NCI-H1105 (cell line): ENCODE measurements around the gene ANKRD11.
A peak's percentile ranks its signal among the peaks of the same experiment; 100 is the strongest.

ENCODE experiments used
- DNase-seq: peaks from one replicate; lab custom pipeline; 2025; lab: John Stamatoyannopoulos, UW

Gene ANKRD11

DNA sequence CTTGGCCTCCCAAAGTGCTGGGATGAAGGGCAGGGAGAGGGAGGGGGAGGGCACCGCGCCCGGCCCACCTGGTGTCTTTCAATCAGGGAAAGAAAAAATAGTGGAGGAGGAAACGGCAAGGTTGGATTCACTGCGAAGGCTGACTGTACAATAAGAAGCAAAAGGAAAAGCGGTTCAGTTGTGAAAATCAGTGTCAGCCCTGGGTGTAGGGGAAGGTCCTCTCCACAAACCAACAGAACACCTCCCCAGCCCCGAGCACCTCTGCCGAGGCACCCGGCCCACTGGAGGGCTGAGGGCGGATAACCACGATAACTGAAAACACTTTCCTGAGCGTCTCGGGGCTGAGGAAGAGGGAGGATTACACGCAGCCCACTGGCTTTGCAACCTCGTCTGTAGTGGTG is 16.4 kb upstream of the ANKRD11 start:
- DNase-seq, result no peak

DNA sequence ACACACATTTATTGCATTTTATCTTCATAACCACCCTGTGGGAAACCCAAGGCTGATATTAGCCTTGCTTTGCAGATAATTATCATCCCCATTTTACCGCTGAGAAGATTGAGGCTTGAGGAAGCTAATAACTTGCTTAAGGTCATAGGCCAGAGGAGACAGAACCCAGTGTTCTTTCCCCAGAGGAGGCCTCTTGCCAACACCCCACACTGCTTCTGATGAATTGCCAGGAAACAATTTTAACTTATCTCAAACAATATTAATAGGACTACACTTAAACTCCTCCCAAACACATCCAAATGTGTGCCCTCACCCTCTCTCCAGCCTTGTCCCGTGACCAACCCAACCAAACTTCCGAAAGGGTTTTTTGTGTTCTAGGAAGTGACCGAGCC is 15.7 kb upstream of the ANKRD11 start:
- DNase-seq, result no peak

DNA sequence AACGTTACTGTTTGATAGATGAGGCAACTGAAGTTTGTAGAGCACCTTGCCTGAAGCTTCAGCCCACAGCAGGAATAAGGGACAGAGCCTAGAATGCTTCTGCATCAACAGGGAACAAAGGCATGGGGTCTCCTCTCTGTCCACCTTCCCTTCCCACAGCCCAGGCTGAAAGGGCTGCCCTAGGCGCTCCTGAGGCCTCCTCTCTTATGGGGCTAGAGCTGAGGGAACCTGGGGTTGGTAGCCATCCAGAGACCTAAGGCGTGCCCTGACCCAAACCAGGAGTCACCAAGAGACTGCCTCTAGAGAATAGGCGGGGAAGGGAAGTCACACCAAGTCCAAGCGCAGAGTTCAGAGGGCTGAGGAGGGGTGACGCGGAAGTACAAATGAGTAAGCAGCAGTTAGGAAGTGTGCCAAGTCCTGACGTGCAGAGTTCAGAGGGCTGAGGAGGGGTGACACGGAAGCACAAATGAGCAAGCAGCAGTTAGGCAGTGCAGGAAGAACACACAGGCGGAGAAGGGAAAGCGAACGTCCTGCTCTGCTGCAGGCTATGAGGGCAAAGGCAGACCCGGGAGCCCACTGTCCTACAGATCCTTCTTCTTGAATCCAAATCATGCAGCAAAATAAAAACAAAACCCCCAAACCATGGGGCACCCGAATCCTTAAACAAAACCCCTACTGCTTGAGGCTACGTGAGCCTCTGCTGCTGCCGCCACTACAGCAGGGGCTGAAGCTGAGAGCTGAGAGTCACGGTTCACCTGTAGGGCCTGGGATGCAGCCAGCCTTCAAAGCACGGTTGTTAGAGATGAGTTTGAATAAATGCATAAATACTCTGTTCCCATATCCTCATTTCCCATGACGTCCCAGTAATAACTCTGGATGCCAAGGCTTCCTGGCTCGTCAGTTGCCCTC is 15.1 kb upstream of the ANKRD11 start:
- DNase-seq, result no peak

DNA sequence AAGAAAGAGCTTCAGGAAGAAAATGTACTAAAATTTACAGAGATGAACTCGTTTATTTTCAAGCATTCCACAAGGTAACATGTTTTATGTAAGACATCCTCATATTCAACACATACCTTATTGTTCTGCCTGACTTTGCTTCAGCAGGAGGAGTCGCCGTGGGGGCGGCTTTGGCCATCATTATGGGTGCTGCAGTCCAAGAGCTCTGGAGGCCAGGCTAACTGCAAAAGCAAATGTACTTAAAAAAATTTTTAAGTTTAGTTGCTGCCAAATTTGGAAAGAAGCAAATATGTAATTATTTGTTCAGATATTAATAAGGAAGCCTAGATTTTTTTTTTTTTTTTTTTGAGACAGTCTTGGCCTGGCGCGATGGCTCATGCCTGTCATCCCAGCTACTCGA is 13.7 kb upstream of the ANKRD11 start:
- DNase-seq, result no peak

DNA sequence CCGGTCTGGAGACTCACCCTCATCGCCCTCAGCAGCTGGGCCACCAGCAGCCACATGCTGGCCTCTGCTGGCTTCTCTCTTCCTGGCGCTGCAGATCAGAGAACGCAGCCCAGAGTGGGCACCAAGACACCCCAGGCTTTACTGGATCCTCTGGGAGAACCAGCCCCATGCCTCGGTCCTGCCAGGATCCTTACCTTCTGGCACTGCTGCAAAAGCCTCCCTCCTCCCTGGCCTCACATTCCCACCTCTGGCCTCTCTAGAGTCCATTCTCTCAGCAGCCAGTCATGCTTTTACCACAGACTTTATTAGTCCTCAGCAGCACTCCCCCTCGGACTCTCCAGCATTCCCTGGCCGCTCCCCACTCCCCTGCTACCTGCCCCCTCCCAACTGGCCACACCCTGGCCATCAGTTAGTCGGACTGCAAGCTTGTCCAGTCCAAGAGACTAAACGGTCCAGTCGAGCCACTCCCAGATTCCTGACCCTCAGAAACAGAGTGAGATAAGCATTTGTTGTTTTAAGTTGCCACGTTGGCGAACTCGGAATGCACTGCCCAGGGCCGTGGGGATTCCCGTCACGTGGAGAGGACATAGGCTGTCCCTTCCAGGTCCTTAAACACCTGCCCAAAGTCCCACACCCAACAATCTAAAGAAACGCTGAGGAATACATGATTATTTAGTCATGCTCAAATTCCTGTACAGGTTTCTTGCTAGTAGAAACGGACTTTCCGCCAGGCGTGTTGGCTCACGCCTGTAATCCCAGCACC is 11.9 kb upstream of the ANKRD11 start:
- DNase-seq, result no peak

DNA sequence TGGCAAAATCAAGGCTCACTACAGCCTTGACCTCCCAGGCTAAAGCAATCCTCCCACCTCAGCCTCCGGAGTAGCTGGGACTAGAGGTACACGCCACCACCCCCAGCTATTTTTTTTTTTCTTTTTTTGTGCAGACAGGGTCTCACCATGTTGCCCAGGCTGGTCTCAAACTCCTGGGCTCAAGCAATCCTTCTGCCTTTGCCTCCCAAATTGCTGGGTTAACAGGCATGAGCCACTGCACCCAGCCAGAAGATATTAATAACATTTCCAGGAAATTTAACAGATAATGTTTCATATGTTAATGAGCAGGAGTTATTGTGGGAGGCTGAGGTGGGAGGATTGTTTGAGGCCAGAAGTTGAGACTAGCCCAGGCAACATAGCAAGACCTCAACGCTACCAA is 9.4 kb upstream of the ANKRD11 start:
- no peak for DNase-seq

DNA sequence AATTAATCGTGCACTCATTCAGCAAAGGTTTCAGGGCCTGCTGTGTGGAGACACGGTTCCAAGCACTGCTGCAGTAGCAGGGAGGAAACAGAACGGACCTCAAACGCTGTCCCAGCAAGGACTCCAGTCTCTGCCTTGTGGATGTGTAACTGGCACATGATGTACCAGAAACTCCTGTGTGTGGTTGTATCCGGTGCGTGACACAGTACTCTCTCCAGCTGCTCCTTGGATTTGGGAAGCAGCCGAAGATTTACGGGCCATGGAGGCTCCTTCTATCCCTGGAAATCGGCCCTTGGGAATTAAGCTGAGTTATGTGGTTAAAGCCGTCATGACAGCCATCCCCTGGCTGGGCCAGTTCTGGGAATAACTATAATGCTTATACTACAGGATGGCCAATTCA is 8.5 kb upstream of the ANKRD11 start:
- no peak for DNase-seq

DNA sequence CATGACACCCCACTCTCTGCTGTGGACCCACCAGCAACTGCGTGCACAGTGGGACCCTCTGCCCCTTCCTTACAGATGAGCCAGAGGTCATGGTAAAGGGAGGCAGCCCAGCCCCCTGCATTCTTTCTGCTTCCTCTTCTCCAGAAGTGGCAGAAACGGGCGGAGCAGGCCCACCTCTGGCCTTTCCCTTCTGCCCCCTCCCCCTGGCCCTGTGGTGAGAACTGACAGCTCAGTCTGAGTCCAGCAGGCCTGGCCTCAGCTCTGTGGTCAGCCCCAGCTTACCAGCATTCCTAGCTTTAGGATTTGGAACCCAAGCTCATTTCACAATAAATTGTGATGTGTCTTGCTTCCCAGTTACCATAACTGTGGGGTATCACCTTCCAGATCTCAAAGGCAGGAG is 4.8 kb upstream of the ANKRD11 start:
- no peak for DNase-seq

DNA sequence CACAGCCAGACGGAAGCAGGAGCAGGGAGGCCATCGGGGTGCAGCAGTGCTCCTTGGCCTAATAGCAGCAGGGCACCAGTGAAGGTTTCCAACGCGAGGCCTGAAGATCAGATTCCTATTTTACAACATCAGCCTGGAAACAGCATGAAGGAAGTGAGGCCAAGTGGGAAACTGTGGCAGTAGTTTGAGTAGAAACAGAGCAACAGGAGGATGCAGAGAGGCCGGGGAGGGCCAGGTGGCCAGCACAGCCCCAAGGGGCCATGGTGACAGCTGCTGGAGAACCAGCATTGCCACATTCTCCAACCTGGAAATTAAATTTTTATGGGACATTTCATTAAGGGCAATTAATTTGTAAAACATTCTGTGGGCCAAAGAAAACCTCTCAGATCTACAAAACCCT is 3.4 kb upstream of the ANKRD11 start:
- no peak for DNase-seq

DNA sequence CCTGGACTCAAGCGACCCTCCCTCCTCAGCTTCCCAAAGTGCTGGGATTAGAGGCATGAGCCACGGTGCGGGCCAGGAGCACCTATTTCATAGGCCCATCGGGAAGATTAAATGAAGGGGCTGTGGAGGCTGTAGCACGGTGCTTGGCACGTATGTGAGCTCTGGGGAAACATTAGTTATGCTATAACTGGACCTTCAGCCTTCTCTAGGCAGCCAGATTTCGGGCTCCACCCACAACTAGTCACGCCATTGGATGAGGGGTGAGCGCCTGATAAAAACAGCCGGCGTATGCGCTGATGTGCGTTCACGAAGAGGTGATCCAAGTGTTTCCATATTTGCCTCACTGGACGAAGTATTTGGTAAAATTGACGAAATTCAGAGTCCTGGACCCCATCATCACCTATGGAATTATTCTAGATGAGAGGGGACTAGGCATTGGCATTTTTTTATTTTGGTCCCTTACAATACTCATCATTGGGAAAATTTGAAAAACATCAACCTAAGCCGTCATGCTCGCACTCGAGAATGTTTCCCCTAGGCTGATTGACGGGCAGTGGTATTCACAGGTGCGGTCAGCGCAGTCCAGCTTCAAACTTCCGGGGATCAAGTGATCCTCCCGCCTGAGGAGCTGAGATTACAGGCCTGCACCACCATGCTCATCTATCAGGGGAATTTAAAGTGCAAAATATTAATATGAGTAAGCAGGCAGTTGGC is 1.8 kb upstream of the ANKRD11 start:
- DNase-seq, result no peak

DNA sequence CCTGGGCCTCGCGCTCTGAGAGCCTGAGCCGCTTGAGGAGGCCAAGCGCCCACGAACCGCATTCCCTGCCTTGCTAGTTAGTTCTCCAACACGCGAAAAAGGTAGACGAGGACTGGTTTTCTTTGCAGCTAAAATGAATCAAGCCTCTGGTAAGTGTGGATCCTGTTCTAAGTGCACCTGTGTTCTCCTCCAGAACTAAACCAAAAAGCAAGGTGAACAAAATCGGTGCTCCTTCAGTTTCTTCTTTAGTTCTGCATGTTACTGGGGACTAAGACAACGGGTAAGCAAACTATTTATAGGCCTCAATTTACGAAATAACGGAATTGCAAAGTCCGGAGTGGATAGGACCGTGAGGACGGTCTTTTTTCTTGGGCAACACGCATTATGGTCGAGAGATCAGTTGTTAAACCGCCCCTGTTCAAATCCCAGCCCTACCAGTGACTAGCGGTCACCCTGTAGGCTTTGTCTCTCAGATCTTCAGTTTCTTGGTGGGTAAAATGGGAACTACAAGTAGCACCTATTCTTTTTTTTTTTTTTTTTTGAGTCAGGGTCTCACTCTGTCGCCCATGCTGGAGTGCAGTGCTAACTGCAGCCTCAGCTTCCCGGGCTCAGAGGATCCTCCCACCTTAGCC is 993 bp upstream of the ANKRD11 start:
- no peak for DNase-seq

DNA sequence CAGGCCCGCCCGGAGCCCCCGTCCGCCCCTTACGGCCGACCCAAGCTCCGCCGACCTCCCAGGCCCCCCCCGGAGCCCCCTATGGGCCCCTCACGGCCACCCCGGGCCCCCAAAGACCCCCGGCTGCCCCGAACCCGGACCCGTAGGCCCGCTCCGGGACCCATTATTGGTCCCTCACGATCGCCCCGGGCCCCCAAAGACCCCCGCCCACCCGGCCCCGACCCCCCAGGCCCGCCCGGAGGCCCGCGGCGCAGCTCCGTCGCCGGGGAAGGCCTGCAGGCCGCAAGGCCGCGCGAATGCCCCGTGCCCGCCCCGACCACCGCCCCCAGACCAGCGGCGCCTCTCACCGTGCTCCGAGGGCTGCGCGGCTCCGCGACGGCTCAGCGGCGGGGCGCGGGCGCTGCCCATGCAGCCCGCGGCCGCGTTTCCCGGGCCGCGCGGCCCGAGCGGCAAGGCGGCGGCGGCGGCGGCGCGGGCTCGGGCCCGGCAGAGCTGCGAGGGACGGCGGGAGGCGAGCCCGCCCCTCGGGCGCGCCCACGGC is 393 bp downstream of the ANKRD11 start:
- DNase-seq, result no peak

DNA sequence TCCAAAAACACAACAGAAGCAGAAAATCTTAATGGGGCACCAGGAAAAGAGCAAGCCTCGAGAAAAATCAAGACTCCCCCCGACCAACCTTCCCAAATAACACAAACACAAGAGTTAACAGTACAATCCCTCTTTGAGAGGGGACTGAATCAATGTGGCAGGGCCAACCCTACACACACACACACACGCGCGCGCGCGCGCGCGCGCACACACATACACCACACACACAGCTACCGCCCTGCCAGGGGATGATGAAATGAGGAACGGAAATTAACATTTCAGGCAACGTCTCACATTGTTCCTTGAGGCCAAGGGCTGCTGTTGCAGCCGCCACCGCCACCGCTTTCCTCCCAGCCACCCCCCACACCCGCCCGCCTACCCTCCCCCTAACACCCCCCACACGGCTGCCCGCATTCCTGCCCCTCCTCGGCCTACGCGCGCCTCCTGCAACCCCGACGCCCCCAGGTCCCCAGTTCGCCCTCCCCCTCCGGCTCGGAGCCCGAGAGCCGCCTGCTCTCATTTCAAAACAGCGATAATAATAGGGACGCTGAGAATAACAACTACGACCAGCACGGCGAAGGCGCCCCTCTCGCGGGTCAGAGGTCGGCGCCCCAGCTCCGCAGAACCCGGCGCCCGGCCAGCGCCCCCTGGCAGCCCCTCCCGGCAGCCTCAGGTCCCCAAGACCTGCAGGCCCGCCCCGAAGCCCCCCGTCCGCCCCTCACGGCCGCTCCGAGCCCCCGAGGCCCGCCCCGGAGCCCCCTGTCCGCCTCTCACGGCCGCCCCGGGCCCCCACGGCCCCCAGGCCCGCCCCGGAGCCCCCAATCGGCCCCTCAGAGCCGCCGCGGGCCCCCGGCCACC is 1.1 kb downstream of the ANKRD11 start:
- peak; percentile 30 for DNase-seq

DNA sequence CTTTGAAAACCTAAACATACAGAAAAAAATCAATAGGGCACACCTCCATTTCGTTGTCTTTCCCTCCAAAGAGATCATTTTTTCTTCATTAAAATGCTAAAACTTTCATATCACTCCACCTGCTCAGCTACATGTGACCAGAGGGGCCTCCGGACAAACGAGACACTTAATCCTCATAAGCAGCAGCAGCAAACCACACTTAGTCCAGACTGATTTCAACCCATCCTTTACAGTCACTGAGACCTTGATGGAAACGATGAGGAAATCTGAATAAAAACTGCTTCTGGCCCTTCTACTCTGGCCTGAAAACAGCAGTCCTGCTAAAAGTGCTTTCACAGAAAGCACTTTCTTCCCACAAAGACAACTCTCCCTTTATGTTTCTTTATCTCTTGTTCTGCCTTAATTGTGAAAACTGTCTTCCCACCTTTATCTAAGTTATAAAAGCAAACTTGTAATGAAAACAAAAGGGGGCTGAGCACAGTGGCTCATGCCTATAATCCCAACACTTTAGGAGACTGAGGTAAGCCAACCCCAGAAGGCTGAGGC is 4.6 kb downstream of the ANKRD11 start:
- no peak for DNase-seq

DNA sequence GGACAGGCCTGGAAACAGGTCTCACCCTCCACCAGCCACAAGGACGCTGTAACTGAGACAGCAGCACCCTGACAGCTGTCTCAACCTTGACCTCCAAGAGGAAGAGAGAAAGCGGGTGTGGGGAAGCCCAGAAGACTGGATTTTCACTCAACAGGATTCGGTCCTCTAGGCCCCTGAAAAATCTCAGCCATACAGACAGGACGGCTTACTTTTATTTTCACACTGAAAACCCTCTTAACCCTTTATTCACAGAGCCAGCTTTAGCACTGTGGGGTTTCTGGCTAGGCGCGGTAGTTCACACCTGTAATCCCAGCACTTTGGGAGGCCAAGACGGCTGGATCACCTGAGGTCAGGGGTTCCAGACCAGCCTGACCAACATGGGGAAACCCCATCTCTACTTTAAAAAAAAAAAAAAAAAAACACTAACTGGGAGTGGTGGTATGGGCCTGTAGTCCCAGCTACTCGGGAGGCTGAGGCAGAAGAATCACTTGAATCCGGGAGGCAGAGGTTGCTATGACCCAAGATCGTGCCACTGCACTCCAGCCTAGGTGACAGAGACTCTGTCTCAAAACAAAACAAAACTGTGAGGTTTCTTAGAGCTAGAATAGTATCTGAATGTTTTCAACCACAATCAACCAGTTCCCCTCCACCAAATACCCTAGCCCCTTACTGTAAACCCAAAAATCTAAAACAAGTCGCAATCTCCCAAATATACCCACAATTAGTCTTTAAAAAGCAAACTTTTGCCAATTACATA is 5.3 kb downstream of the ANKRD11 start:
- DNase-seq, result no peak

DNA sequence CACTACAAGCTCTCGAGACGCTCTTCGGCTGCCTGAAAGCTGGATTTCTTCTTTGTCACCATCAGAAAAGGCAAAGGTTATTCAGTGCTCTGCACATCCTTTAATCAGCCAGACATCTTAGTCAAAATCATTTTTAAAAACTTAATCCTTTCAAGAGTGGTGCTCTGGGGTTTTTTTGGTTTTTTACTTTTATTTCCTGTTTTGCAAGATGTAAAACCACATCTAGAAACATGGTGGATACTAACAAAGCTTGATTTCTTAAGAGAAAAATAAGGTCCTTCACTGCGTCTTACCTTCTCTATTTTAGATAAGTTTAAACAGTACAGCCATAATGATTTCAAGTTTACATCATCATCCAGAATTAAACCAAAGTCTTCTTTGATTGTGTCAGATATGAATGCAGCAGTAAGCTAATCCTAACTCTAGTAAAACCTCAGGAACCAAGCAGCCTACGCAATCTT is 6.3 kb downstream of the ANKRD11 start:
- DNase-seq, result no peak

DNA sequence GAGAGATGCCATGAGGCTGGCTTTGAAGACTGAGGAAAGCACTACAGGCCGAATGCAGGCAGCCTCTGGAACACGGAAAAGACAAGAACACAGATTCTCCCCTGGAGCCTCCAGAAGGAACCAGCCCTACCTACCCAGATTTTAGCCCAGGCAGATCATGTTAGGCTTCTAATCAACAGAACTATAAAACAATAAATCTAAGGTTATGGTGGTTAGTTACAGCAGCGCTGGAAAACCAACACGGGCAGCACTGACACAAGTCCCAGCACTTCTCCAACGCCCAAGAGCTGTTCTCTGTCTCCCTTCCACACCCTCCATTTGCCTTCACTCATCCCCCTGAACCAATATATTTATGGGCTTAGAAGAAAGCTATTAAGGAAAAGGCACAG is 7.5 kb downstream of the ANKRD11 start:
- no peak for DNase-seq

DNA sequence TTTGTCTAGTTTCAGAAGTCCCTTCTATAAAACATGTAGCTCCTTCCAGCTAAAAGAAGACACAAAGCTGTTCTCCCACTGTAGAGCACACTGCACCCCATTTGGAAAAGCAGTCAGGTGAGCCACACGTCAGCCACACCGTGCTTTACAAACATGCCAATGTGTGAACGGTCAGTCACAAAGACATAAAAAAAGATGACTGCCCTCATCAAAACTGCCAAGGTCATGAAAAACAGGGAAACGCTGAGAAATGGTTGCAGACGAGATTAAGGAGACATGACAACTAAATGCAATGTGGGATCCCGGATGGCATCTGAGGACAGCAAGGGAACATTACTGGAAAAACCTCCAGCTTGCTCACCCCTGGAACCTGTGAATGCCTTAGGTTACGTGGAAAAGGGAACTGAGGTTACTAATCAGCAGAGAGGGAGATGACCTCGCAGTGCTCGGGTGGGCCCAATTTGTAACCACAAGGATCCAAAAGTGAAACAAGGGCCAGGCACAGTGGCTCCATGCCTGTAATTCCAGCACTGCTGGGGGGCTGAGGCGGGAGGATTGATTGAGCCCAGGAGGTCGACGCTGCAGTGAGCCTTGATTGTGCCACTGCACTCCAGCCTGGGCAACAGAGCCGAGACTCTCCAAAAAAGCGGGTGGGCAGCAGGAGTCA is 8.1 kb downstream of the ANKRD11 start:
- no peak for DNase-seq

DNA sequence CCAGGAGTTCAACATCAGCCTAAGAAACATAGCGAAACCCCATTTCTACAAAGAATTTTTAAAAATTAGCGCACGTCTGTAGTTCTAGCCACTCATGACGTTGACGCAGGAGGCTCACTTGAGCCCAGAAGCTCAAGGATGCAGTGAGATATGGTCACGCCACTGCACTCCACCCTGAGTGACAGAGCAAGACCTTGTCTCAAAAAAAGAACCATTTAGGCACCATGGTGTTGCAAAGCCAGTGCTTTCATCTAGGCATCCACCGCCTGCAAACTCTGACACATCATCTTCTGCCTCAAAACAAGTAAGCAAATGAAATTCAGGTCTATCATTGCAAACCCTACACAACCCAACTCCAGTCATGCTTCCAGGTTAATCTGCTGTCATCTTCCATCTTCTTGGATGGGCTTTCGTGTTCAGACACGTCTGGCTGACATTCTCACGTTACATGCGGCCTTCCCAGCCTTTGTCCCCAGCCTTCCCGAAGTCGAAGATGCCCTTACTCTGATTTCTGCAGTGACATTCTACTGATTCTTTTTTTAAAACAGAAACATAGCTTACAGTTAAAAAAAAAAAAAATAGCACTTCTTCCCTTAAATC is 8.9 kb downstream of the ANKRD11 start:
- no peak for DNase-seq
